A204.1 (cell line): Measurements from ENCODE around the gene COLEC11.

Experiments used
- FAIRE-seq: peaks from 2 replicates; lab custom pipeline; 2012; peaks lifted over from hg19 to GRCh38; lab: Jason Lieb, UNC

Gene COLEC11

DNA sequence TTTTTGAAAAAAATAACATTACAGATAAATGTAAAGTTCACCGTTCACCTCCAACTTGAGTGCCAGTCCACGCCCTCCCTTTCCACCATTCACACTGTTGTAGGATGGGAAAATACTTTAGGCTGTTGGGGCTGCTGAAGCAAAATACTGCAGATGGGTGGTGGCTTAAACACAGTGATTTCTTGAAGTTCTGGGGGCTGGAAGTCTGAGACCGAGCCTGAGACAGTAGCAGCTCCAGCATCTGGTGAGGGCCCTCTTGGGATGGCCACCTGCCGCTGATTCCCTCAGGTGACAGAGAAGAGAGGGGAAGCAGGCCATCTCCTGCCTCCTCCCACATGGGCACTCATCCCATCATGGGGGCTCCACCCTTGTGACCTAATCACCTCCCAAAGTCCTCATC lies 80.8 kb downstream of the COLEC11 start:
- no peak for FAIRE-seq

DNA sequence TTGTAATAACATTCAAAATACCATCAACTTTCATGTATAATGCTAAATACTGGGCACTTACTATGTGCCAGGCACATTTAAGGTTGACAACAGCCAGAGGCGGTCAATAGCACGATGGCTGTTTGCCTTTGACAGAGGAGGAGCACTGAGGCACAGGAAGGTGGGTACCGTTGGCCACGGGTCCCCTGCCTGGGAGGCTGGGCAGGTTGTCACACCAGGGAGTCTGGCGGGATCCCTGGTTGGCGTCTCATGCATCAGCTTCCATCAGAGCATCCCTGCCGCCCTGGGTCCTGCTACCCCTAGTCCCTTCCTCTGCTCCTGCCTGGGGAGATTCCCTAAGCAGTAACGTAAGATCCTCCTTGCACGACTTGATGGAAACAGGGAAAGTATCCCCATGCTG lies 82.5 kb downstream of the COLEC11 start:
- FAIRE-seq, result no peak

DNA sequence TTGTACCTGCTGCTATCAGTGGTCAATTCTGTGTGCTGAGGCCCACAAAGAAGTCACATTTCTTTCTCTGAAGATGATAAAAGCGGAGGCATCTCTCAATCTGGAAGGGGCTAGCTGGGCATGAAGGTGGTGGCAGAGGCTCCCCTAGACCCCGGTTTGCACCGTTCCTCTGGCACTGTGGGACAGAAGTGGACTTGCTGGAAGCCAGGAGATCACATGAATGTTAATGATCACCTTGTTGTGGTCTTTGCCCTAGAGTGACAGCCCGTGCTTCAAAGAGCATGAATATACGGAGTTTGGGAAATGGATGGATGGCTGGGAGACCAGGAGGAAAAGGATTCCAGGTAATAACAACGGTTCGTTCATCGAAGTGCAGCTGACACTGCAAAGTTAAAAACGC lies 83.3 kb downstream of the COLEC11 start:
- no peak for FAIRE-seq

DNA sequence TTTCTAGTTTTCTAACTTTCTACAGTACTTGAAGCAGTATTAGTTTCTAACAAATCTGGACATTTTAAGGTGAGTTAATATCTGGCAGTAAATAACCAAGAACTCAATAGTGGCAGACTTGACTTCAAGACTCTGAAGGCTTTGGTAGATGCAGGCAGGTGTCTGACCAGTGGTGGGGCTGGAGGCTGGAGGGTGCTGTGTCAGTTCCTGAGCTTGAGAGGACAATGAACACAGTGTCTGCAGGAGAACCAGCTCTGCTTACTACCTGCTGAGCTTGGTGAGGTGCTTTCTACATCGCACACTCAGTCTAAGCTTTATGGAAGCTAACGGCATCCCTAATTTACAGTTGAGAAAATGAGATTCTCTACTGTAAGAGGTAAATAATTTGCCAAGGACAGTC lies 84.3 kb downstream of the COLEC11 start:
- no peak for FAIRE-seq

DNA sequence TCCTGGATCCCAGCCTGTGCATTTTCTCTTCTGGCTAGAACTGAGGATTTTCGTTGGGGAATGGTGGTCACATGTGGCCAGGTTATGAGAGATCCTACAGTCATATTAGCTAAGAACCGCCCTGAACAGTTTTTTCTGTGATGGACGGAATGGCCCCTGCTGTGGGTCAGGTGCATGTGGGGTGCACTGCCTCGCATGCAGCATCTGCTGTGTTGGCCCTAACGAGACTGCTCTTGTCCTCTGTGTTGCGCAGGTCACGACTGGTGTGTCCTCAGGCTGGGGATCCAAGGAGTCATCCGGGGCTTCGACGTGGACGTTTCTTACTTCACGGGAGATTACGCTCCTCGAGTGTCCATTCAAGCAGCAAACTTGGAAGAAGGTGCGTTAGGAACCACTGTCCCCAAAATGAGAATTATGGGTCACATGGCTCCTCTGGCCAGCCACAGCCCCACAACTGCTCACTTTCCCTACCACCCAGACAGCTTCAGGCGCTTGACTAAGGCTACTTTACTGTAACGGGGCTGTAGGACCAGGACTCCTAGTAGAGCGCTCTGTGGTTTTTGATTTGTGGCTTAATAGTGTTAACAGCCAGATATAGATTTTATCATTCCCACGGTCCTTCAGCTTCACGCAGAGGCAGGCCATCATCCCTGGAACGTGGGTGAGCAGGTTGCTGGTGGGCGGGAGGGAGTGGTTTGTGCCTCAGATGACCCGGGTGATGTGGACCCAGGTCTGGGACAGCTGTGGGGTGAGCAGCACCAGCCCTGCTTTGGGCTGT lies 84.9 kb downstream of the COLEC11 start:
- no peak for FAIRE-seq

DNA sequence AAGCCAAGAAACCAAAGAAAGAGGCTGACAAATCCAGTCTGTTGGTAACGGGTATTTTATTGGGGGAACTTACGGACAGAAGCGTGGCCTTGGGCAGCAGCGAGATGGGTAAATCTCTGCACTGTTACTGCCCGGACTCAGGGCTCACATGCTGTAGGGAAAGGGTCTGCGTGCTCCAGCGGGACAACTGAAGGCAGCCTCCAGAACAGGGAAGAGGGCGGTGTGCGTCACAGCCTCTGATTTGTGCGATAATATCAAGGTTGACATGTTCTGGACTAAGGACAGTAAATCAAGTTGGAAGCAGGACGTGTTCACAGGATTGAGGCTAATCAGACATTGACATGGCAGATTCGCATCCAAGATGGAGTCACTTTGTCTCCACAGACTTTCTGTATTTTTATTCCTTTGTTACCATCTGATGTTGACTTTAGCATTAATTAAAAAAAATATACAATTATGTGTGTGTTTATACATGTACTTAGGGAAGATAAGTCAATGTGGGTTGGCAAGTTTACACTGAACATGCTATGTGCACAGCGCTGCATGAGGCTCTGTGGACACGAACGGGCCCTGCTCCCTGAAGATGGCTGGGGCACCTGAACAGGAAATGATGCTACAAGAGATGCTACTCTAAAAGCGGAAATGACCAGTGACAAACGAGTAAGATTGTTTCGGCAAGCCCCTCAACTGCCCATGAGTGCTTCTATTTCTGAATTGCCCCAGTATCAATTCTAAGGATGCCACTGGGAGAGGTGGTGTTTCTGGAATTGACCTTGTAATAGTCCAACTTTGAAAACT lies 85.8 kb downstream of the COLEC11 start:
- no peak for FAIRE-seq

DNA sequence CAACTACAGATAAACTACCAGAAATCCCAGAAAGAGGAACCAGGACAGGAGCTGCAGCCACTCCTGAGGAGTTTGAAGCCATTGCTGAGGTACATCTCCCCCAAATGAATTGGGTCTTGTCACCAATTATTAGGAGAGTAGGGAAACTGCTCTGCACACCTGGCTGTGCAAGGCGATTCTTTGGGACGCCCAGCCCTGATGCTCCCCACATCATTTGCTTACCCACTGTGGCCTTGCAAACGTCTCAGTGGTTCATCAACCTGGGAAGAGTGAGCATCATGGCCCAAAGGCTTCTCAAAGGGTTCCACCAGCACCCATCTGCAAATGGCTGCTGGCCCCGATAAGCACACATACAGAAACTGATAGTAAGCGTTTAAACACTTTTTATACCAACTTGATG lies 86.7 kb downstream of the COLEC11 start:
- no peak for FAIRE-seq

DNA sequence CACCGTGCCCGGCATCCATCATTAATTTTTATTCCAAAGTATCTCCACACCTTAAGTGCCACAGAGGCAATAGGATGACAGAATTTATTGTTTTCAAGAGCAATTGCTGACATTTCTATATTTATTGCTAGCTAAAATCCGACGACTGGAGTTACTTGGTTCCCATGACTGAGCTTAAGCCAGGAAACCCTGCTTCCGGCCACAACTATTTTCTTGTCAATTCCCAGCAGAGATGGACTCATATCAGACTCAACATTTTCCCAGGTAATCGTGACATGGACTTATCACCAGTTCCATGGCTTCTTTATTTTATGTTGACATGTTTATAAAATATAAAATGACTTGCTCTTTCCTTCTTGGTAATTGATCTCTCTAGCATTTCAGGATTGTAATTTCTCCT lies 87.9 kb downstream of the COLEC11 start:
- FAIRE-seq, result no peak

DNA sequence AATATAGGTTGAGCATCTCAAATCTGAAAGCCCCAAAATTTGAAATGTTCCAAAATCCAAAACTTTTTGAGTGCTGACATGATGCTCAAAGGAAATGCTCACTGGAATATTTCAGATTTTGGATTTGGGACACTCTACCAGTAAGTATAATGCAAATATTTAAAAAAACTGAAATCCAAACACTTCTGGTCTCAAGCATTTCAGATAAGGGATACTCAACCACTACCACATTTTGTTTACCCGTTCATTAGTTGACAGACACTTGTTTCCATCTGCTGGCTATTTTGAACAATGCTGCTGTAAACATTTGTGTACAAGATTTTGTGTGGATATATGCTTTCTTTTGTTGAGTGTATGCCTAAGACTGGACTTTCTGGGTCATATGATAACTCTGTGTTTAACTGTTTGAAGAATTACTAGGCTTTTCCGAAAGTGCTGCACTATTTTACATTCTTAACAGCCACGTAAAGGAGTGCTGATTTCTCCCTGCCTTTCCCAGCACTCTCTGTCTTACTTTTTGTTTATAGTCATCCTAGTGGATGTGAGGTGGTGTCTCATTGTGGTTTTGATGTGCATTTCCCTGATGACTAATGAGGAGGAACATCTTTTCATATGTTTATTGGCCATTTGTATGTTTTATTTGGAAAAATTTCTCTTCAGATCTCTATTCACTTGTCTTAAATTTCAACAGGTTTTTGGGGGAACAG lies 89.0 kb downstream of the COLEC11 start:
- FAIRE-seq, result no peak

DNA sequence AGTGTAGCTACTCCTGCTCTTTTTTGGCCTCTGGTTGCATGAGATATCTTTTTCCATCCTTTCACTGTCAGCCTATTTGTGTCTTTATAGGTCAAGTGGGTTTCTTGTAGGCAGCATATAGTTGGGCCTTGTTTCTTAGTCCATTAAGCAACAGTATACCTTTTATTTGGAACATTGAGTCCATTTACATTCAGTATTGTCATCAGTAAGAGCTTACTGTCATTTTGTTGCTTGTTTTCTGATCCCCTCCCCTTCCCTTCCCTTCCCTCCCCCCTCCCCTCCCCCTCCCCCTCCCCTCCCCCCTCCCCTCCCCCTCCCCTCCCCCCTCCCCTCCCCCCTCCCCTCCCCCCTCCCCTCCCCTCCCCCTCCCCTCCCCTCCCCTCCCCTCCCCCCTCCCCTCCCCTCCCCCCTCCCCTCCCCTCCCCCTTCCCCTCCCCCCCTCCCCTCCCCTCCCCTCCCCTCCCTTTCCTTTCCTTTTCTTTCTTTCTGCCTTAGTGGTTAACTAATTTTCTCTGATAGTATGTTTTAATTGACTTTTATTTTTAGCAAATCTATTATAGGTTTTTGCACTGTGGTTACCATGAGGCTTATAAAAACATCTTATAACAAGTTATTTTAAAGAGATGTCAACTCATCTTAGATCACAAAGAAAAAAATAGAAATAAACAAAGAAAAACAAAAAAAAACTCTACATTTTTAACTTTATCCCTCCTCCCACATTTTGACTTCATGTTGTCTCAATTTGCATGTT lies 95.3 kb downstream of the COLEC11 start:
- FAIRE-seq, result no peak

DNA sequence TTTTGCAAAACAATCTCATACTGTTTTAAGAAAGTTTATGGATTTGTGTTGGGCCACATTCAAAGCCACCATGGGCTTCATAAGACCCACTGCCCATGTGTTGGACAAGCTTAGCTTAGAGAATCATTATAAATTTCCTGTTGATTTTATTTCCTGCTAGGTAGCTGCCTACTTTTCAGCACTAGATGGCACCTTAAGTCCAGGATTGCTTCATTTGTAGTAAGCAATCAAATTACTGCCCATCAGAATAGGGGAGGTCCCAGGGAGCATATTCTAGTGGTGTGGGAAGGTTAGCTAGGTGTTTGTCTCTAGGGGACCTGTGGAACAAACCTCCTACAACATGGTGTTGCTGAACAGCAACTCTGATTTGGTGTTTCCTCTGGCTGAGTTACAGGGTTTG lies 97.5 kb downstream of the COLEC11 start:
- no peak for FAIRE-seq
